Upper lobe of right lung (tissue), 1 donor: ENCODE measurements around the gene CCDC117. TPM values are rescaled to one million over a fixed set of nuclear protein-coding genes. Genes with fewer than 3 reads are reported as not detected.
"Not testable (repeated sequence)": the region's sequence is repeated elsewhere in the genome, so short reads cannot be mapped to it uniquely, and the experiment has no call there.

Experiments
- ATAC-seq: fragments of 200-7000 bp; cut with Tn5 transposase; one replicate; pipeline ENCODE4 v1.9.1; 2020; ENCODE audit warnings: mild to moderate bottlenecking, moderate library complexity
- DNase-seq: peaks from one replicate; pipeline ENCODE4 v3.0.0-alpha.2; 2020
- H3K27ac ChIP-seq: fragments of 200-600 bp; one replicate; pipeline ENCODE4 v1.8.0; 2022
- H3K27me3 ChIP-seq: fragments of 200-600 bp; one replicate; pipeline ENCODE4 v1.8.0; 2022; ENCODE audit warnings: mild to moderate bottlenecking
- H3K36me3 ChIP-seq: fragments of 200-600 bp; one replicate; pipeline ENCODE4 v1.8.0; 2022
- H3K4me1 ChIP-seq: fragments of 200-600 bp; one replicate; pipeline ENCODE4 v1.8.0; 2022
- H3K4me3 ChIP-seq: fragments of 200-600 bp; one replicate; pipeline ENCODE4 v1.8.0; 2022; ENCODE audit warnings: mild to moderate bottlenecking
- H3K9me3 ChIP-seq: fragments of 200-600 bp; one replicate; pipeline ENCODE4 v1.8.0; 2022
- CTCF ChIP-seq: fragments of 200-600 bp; IDR thresholded peaks from one replicate; pipeline ENCODE4 v1.8.0; 2022; ENCODE audit warnings: antibody characterized with exemption
- intact Hi-C: fragments of 100-400 bp; cut with DNase I; formaldehyde crosslinking; loops from one replicate; pipeline ENCODE4 v1.11.0; 2022
- total RNA-seq: library from RNA; stranded (reverse); fragmentation: NEBNext Ultra II Directional; extraction: Animal tissue kit (Norgen Biotek cat#: 25700); gene quantifications from one replicate; pipeline ENCODE4 v1.2.1, GENCODE V29; 2021
- donor health status: DM: no; HTN: yes; CAD: no; lungs with severe emphysema.

CCDC117 gene
- total RNA-seq, 1 donor from 2014 or later = 19.7 TPM

GRCh38 chr22:28801845-28802594 lies 29.5 kb downstream of the CCDC117 start:
- peaks cover 29% of the 10 kb centered on the region for H3K4me1 ChIP-seq
- TF ChIP-seq CTCF = no peak
- H3K36me3 ChIP-seq = peaks cover 12% of the 10 kb centered on the region
- H3K27ac ChIP-seq = peak overlapping the region; percentile 100
- H3K4me3 ChIP-seq = peak overlapping the region; percentile 90
- ATAC-seq = peak; percentile 1
- H3K27me3 ChIP-seq = no peaks in the 10 kb centered on the region
- no peak for DNase-seq
- H3K9me3 ChIP-seq = no peaks in the 10 kb centered on the region
- intact Hi-C loops = no loop called here

GRCh38 chr22:28802595-28803123 lies 30.2 kb downstream of the CCDC117 start:
- no peak for ATAC-seq
- Histone ChIP-seq H3K4me1 (peaks cover 22% of the 10 kb centered on the region), H3K36me3 (peaks cover 6% of the 10 kb centered on the region), H3K27ac (no peak overlapping the region), H3K4me3 (peak overlapping the region; percentile 90), H3K9me3 (no peaks in the 10 kb centered on the region), H3K27me3 (no peaks in the 10 kb centered on the region)
- no peak for DNase-seq
- no peak for TF ChIP-seq CTCF
- intact Hi-C loops = no loop called here

GRCh38 chr22:28805426-28805825 lies 32.9 kb downstream of the CCDC117 start:
- intact Hi-C loops, H3K4me3 ChIP-seq, DNase-seq, H3K9me3 ChIP-seq, H3K36me3 ChIP-seq, ATAC-seq, H3K27me3 ChIP-seq, H3K27ac ChIP-seq: not testable (repeated sequence)
- peaks cover 21% of the 10 kb centered on the region for H3K4me1 ChIP-seq

GRCh38 chr22:28808716-28809355 lies 36.3 kb downstream of the CCDC117 start:
- H3K4me1 ChIP-seq = peaks cover 40% of the 10 kb centered on the region
- peak overlapping the region; percentile 74 for H3K27ac ChIP-seq

GRCh38 chr22:28810821-28811491 lies 38.5 kb downstream of the CCDC117 start:
- Histone ChIP-seq H3K4me1 (peaks cover 61% of the 10 kb centered on the region), H3K9me3 (no peaks in the 10 kb centered on the region), H3K4me3 (peak overlapping the region; percentile 1), H3K27me3 (no peaks in the 10 kb centered on the region), H3K27ac (peak overlapping the region; percentile 78), H3K36me3 (no peaks in the 10 kb centered on the region)
- DNase-seq (no peak), ATAC-seq (peak; percentile 55)
- intact Hi-C loops = no loop called here
- no peak for TF ChIP-seq CTCF

More at GRCh38 chr22:28808716-28809355, 36.3 kb downstream of the CCDC117 start:
- DNase-seq = no peak
- H3K27me3 ChIP-seq = no peaks in the 10 kb centered on the region
- no peak for ATAC-seq
- no peaks in the 10 kb centered on the region for H3K36me3 ChIP-seq
- no peak for TF ChIP-seq CTCF
- H3K4me3 ChIP-seq = no peak overlapping the region
- intact Hi-C loops = no loop called here
- H3K9me3 ChIP-seq = no peaks in the 10 kb centered on the region
